HCT116 (cell line): ENCODE results near the gene ENPP3. TPM values are rescaled to one million over a fixed set of nuclear protein-coding genes. Genes with fewer than 3 reads are reported as not detected.

ENCODE experiments used
- ATAC-seq: fragments of 200-7000 bp; cut with Tn5 transposase; 2 replicates; pipeline ENCODE4 v1.9.1; 2020; ENCODE audit warnings: mild to moderate bottlenecking, moderate library complexity
- BruUV-seq: library from RNA; stranded (reverse); fragments of 400-500 nt; replicated peaks from 2 replicates; lab custom pipeline; 2021; lab: Mats Ljungman, UMichigan
- CTCF ChIA-PET: fragments of 300-600 bp; sonication (Branson Sonifier 250); formaldehyde crosslinking; loops from one replicate; lab custom pipeline; 2021; ENCODE audit warnings: antibody characterized with exemption; lab: Charles Lee
- POLR2A ChIA-PET: fragments of 300-600, 350-600 bp; sonication (Branson Sonifier 250); formaldehyde crosslinking; loops from one replicate; lab custom pipeline; 2021; ENCODE audit warnings: antibody characterized with exemption; lab: Charles Lee
- RAD21 ChIA-PET, 2 experiments: fragments of 300-600 bp; sonication (Branson Sonifier 250); formaldehyde crosslinking; loops; one replicate each; lab custom pipeline; 2023; ENCODE audit warnings: low total read pairs in 2 of 2; ENCODE audit not compliant: uncharacterized antibody in 2 of 2, unreplicated experiment in 2 of 2, low non-redundant PET in 1 of 2; lab: Charles Lee
- DNase-seq: peaks from one replicate; pipeline ENCODE4 v3.0.0-alpha.2; 2010; ENCODE audit warnings: low read depth, low spot score
- H2AFZ ChIP-seq: fragments of 200-600 bp; shearing (Covaris generic), sonication (generic); 2 replicates; pipeline ENCODE4 v1.6.1; 2017; ENCODE audit warnings: low read depth, mixed run types, mixed read lengths, antibody characterized with exemption, low read length; ENCODE audit not compliant: poor library complexity, severe bottlenecking
- H3K27ac ChIP-seq: 2 replicates; pipeline ENCODE4 v1.5.1; 2012; ENCODE audit warnings: low read depth, low read length
- H3K27me3 ChIP-seq: fragments of 200-600 bp; sonication (generic); 2 replicates; pipeline ENCODE4 v1.6.1; 2016; ENCODE audit warnings: mixed run types, low read length, mixed read lengths; ENCODE audit not compliant: insufficient read depth
- H3K36me3 ChIP-seq, 2 experiments: fragments of 200-500 bp in 1 of 2; fragments of 200-600 bp in 1 of 2; sonication (Bioruptor generic) in 1 of 2; sonication (generic) in 1 of 2; 2 replicates each; pipeline versions ENCODE4 v1.5.1 to v1.6.1; 2014 to 2016; ENCODE audit warnings: low read length in 2 of 2, inconsistent platforms in 1 of 2, mixed read lengths in 1 of 2, mixed run types in 1 of 2; ENCODE audit not compliant: insufficient read depth in 2 of 2, control insufficient read depth in 1 of 2
- H3K4me1 ChIP-seq, 2 experiments: fragments of 200-600 bp in 1 of 2; sonication (generic) in 1 of 2; 2 replicates each; pipeline versions ENCODE4 v1.5.1 to v1.6.1; 2012 to 2017; ENCODE audit warnings: low read length in 2 of 2, inconsistent platforms in 1 of 2, mild to moderate bottlenecking in 1 of 2, mixed read lengths in 1 of 2, mixed run types in 1 of 2, moderate library complexity in 1 of 2; ENCODE audit not compliant: insufficient read depth in 2 of 2, control insufficient read depth in 1 of 2
- H3K4me2 ChIP-seq: fragments of 200-600 bp; sonication (generic); 2 replicates; pipeline ENCODE4 v1.6.1; 2017; ENCODE audit warnings: mixed run types, low read length, mixed read lengths
- H3K4me3 ChIP-seq, 2 experiments: fragments of 200-600 bp in 1 of 2; sonication (generic) in 1 of 2; replicated peaks in 1 of 2; 2 replicates each; pipeline ENCODE4 v1.5.1; 2011 to 2016; ENCODE audit warnings: low read length in 2 of 2, control low read depth in 1 of 2, low read depth in 1 of 2, mild to moderate bottlenecking in 1 of 2, mixed read lengths in 1 of 2, mixed run types in 1 of 2
- H3K79me2 ChIP-seq: fragments of 200-600 bp; sonication (generic); 2 replicates; pipeline ENCODE4 v1.6.1; 2017; ENCODE audit warnings: mild to moderate bottlenecking, mixed run types, low read length, moderate library complexity, mixed read lengths; ENCODE audit not compliant: insufficient read depth
- H3K9ac ChIP-seq: fragments of 200-600 bp; sonication (generic); 2 replicates; pipeline ENCODE4 v1.6.1; 2016; ENCODE audit warnings: low read length, mixed read lengths
- H3K9me2 ChIP-seq: fragments of 200-600 bp; sonication (generic), shearing (Covaris generic); 2 replicates; pipeline ENCODE4 v1.6.1; 2017; ENCODE audit warnings: mixed run types, mild to moderate bottlenecking, moderate library complexity; ENCODE audit not compliant: insufficient read depth
- H3K9me3 ChIP-seq, 2 experiments: fragments of 200-500 bp in 1 of 2; fragments of 200-600 bp in 1 of 2; sonication (Bioruptor generic) in 1 of 2; sonication (generic) in 1 of 2; 2 replicates each; pipeline ENCODE4 v1.6.1; 2014 to 2017; ENCODE audit warnings: low read length in 2 of 2, mixed read lengths in 2 of 2, inconsistent platforms in 1 of 2, low read depth in 1 of 2, mild to moderate bottlenecking in 1 of 2, mixed run types in 1 of 2, moderate library complexity in 1 of 2; ENCODE audit not compliant: control insufficient read depth in 1 of 2, insufficient read depth in 1 of 2
- H4K20me1 ChIP-seq: fragments of 200-600 bp; sonication (generic), shearing (Covaris generic); 2 replicates; pipeline ENCODE4 v1.6.1; 2017; ENCODE audit warnings: mixed run types, mild to moderate bottlenecking, moderate library complexity; ENCODE audit not compliant: insufficient read depth
- CEBPB ChIP-seq: IDR thresholded peaks from 2 replicates; pipeline ENCODE4 v1.6.1; 2012; ENCODE audit warnings: low read depth
- EGR1 ChIP-seq: IDR thresholded peaks from 2 replicates; pipeline ENCODE4 v1.6.1; 2012; ENCODE audit warnings: low read depth
- EZH2phosphoT487 ChIP-seq: fragments of 200-600 bp; IDR thresholded peaks from 2 replicates; pipeline ENCODE4 v1.6.1; 2018; ENCODE audit warnings: antibody characterized with exemption, borderline replicate concordance
- FOSL1 ChIP-seq: IDR thresholded peaks from 2 replicates; pipeline ENCODE4 v1.6.1; 2012; ENCODE audit warnings: low read depth
- JUND ChIP-seq: IDR thresholded peaks from 2 replicates; pipeline ENCODE4 v1.6.1; 2012
- POLR2A ChIP-seq: IDR thresholded peaks from 2 replicates; pipeline ENCODE4 v1.7.0; 2011; ENCODE audit warnings: borderline replicate concordance; ENCODE audit not compliant: insufficient read depth, insufficient read length; ENCODE audit errors: extremely low read depth
- POLR2AphosphoS5 ChIP-seq: IDR thresholded peaks from 2 replicates; pipeline ENCODE4 v1.6.1; 2011; ENCODE audit warnings: mild to moderate bottlenecking, low read depth, low read length, moderate library complexity
- TCF7L2 ChIP-seq: IDR thresholded peaks from 2 replicates; pipeline ENCODE4 v1.7.0; 2011; ENCODE audit warnings: borderline replicate concordance, inconsistent platforms; ENCODE audit not compliant: insufficient read depth, insufficient read length; ENCODE audit errors: extremely low read depth
- ZFX ChIP-seq: fragments of 450-650 bp; IDR thresholded peaks from 2 replicates; pipeline ENCODE4 v1.6.1; 2017
- intact Hi-C: fragments of 100-400 bp; cut with micrococcal nuclease; formaldehyde crosslinking; loops from 2 replicates; pipeline ENCODE4 v1.10.0; 2022
- total RNA-seq: library from RNA; stranded (reverse); gene quantifications from one replicate; pipeline ENCODE4 v1.2.1, GENCODE V29; 2021; ENCODE audit not compliant: unreplicated experiment
- TF ChIP-seq, protein P1 (sequence below): IDR thresholded peaks from 2 replicates; pipeline ENCODE4 v1.6.1; 2012
- TF ChIP-seq, protein P2 (sequence below): IDR thresholded peaks from 2 replicates; pipeline ENCODE4 v1.6.1; 2012
- TF ChIP-seq, protein P3 (sequence below): IDR thresholded peaks from 2 replicates; pipeline ENCODE4 v1.6.1; 2012; ENCODE audit warnings: low read depth
- TF ChIP-seq, protein P4 (sequence below), 3 experiments: fragments of 200-600 bp in 1 of 3; sonication (generic) in 1 of 3; IDR thresholded peaks in 2 of 3; conservative IDR thresholded peaks in 1 of 3; 2 replicates each; pipeline ENCODE4 v1.5.1; 2012 to 2017; ENCODE audit warnings: low read depth in 2 of 3, low read length in 2 of 3, antibody characterized with exemption in 1 of 3, borderline replicate concordance in 1 of 3, control low read depth in 1 of 3, mild to moderate bottlenecking in 1 of 3, mixed read lengths in 1 of 3, mixed run types in 1 of 3, moderate library complexity in 1 of 3; ENCODE audit not compliant: insufficient read depth in 1 of 3

The ENPP3 gene
- total RNA-seq, 1 experiment from 2014 or later = 0.15 TPM

DNA sequence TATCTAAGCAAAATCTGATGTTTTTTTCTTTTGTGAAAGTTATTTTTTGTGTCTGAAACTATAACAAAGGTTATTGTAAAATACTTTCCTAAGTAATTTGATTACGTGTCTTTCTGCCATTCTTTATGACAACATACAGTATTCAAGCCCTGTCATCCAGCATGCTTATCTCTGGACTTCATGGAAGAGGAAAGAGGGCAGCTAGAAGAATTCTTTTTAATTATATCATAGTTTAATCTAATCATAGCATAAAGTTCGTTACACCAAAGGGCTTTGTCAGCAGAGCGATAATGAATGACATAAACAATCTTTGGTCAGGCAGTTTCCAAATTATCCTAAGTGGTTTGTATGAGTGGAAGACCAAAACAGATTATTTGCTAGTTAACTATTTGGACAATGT, 3.5 kb downstream of the ENPP3 start:
- H3K4me2 ChIP-seq = no peak overlapping the region
- intact Hi-C loops = no loop called here
- H3K9me2 ChIP-seq = no peaks in the 10 kb centered on the region
- no peaks in the 10 kb centered on the region for H3K27me3 ChIP-seq
- no peaks in the 10 kb centered on the region for H3K36me3 ChIP-seq
- no peak overlapping the region for H3K9ac ChIP-seq
- H3K79me2 ChIP-seq = no peaks in the 10 kb centered on the region
- CTCF ChIA-PET = interaction anchor here (2.0 kb wide), 1 partner anchor 12 kb away, joined by 16 read pairs; the partner anchor contains the start of gene MED23
- H3K27ac ChIP-seq = no peak overlapping the region
- no peak overlapping the region for H3K4me3 ChIP-seq
- H3K9me3 ChIP-seq = no peaks in the 10 kb centered on the region
- POLR2A ChIA-PET = no interaction called here
- BruUV-seq = no TSS peak
- H3K4me1 ChIP-seq = peaks cover 0 to 11% of the 10 kb centered on the region in 2 experiments; a peak in 2 of 4 replicates
- no peak overlapping the region for H2AFZ ChIP-seq
- DNase-seq (no peak), ATAC-seq (no peak)
- no peak for TF ChIP-seq TCF7L2
- no peak for TF ChIP-seq EGR1
- TF ChIP-seq POLR2AphosphoS5 = no peak
- TF ChIP-seq, protein P1, sequence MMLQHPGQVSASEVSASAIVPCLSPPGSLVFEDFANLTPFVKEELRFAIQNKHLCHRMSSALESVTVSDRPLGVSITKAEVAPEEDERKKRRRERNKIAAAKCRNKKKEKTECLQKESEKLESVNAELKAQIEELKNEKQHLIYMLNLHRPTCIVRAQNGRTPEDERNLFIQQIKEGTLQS = no peak
- no peak for TF ChIP-seq CEBPB
- RAD21 ChIA-PET = no interaction called here
- no peaks in the 10 kb centered on the region for H4K20me1 ChIP-seq

DNA sequence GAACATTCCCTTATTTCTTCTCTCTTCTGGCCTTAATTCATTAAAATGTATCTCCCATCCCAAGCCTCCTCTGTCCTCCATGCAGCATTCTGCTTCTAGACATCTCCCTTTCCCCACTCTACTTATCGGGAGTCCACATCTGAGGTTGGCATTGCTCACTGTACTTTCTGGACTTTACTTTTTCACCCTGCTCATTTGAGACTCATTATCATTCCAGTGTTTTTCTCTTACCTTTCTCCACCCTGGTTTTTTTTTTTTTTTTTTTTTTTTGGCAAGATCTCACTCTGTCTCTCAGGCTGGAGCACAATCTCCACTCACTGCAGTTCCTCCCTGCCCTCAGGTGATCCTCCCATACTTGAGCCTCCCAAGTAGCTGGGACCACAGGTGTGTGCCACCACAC, 4.5 kb downstream of the ENPP3 start:
- DNase-seq (no peak), ATAC-seq (no peak)
- Histone ChIP-seq H2AFZ (no peak overlapping the region), H3K27me3 (no peaks in the 10 kb centered on the region), H3K4me3 (no peak overlapping the region), H3K9me2 (no peaks in the 10 kb centered on the region), H3K79me2 (no peaks in the 10 kb centered on the region), H3K27ac (no peak overlapping the region), H3K9ac (no peak overlapping the region), H3K4me2 (no peak overlapping the region), H4K20me1 (no peaks in the 10 kb centered on the region), H3K9me3 (no peaks in the 10 kb centered on the region), H3K4me1 (peaks cover 0 to 11% of the 10 kb centered on the region in 2 experiments; a peak in 2 of 4 replicates), H3K36me3 (no peaks in the 10 kb centered on the region)
- intact Hi-C loops = no loop called here
- BruUV-seq = no TSS peak
- POLR2A ChIA-PET = no interaction called here
- RAD21 ChIA-PET = no interaction called here
- CTCF ChIA-PET = no interaction called here
- TF ChIP-seq, protein P2, sequence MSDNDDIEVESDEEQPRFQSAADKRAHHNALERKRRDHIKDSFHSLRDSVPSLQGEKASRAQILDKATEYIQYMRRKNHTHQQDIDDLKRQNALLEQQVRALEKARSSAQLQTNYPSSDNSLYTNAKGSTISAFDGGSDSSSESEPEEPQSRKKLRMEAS = no peak
- TF ChIP-seq, protein P3, sequence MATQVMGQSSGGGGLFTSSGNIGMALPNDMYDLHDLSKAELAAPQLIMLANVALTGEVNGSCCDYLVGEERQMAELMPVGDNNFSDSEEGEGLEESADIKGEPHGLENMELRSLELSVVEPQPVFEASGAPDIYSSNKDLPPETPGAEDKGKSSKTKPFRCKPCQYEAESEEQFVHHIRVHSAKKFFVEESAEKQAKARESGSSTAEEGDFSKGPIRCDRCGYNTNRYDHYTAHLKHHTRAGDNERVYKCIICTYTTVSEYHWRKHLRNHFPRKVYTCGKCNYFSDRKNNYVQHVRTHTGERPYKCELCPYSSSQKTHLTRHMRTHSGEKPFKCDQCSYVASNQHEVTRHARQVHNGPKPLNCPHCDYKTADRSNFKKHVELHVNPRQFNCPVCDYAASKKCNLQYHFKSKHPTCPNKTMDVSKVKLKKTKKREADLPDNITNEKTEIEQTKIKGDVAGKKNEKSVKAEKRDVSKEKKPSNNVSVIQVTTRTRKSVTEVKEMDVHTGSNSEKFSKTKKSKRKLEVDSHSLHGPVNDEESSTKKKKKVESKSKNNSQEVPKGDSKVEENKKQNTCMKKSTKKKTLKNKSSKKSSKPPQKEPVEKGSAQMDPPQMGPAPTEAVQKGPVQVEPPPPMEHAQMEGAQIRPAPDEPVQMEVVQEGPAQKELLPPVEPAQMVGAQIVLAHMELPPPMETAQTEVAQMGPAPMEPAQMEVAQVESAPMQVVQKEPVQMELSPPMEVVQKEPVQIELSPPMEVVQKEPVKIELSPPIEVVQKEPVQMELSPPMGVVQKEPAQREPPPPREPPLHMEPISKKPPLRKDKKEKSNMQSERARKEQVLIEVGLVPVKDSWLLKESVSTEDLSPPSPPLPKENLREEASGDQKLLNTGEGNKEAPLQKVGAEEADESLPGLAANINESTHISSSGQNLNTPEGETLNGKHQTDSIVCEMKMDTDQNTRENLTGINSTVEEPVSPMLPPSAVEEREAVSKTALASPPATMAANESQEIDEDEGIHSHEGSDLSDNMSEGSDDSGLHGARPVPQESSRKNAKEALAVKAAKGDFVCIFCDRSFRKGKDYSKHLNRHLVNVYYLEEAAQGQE = no peak
- no peak for TF ChIP-seq EZH2phosphoT487
- TF ChIP-seq, protein P4, sequence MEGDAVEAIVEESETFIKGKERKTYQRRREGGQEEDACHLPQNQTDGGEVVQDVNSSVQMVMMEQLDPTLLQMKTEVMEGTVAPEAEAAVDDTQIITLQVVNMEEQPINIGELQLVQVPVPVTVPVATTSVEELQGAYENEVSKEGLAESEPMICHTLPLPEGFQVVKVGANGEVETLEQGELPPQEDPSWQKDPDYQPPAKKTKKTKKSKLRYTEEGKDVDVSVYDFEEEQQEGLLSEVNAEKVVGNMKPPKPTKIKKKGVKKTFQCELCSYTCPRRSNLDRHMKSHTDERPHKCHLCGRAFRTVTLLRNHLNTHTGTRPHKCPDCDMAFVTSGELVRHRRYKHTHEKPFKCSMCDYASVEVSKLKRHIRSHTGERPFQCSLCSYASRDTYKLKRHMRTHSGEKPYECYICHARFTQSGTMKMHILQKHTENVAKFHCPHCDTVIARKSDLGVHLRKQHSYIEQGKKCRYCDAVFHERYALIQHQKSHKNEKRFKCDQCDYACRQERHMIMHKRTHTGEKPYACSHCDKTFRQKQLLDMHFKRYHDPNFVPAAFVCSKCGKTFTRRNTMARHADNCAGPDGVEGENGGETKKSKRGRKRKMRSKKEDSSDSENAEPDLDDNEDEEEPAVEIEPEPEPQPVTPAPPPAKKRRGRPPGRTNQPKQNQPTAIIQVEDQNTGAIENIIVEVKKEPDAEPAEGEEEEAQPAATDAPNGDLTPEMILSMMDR (IDR thresholded peaks at IDR 0.05 in 2 of 3, conservative IDR thresholded peaks at IDR 0.05 in 1 of 3; ENCODE audit: borderline replicate concordance in 1 of 3, insufficient read depth in 1 of 3, low read depth in 2 of 3, low read length in 2 of 3) = no peak
- no peak for TF ChIP-seq ZFX
- no peak for TF ChIP-seq POLR2A
- TF ChIP-seq FOSL1 = no peak
- no peak for TF ChIP-seq JUND
